Right lobe of liver (tissue), 4 donors: ENCODE results near the gene SULT4A1.

Source experiments
- POLR2A ChIP-seq: fragments of 450-650 bp; IDR thresholded peaks from one replicate; pipeline ENCODE4 v1.6.1; 2017; ENCODE audit warnings: antibody characterized with exemption, mild to moderate bottlenecking
- TF ChIP-seq, protein P1 (sequence below), 4 donors: fragments of 200-600 bp in 3 of 4; fragments of 450-650 bp in 1 of 4; IDR thresholded peaks; one replicate each; pipeline versions ENCODE4 v1.5.1 to v1.8.0; 2016 to 2022; ENCODE audit warnings: antibody characterized with exemption in 4 of 4, mild to moderate bottlenecking in 2 of 4
- donor health status: DM: no; HTN: no; CAD: no.
- donor health status: DM: no; HTN: no; CAD: no.
- donor health status: DM: no; HTN: yes; CAD: no.

DNA sequence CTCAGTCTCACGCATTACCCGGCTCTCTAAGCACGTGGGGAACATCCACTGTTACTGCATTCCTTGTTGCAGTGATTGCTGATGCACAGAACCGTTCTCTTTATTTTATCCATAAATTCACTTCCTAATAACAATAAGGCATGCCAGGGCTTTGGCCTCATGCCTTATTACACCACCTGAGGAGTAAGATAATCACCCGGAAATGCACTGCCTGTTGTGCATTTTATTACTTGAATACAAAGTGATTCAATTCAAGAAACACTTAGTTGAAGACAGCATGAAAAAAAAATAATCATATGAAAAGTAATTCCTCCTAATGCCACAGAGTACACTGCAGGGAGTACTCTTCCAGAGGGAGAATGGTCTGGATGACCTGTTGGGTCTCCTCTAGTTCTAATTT, 69.4 kb downstream of the SULT4A1 start:
- TF ChIP-seq, protein P1, sequence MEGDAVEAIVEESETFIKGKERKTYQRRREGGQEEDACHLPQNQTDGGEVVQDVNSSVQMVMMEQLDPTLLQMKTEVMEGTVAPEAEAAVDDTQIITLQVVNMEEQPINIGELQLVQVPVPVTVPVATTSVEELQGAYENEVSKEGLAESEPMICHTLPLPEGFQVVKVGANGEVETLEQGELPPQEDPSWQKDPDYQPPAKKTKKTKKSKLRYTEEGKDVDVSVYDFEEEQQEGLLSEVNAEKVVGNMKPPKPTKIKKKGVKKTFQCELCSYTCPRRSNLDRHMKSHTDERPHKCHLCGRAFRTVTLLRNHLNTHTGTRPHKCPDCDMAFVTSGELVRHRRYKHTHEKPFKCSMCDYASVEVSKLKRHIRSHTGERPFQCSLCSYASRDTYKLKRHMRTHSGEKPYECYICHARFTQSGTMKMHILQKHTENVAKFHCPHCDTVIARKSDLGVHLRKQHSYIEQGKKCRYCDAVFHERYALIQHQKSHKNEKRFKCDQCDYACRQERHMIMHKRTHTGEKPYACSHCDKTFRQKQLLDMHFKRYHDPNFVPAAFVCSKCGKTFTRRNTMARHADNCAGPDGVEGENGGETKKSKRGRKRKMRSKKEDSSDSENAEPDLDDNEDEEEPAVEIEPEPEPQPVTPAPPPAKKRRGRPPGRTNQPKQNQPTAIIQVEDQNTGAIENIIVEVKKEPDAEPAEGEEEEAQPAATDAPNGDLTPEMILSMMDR (IDR thresholded peaks at IDR 0.05): no peak
- TF ChIP-seq POLR2A: no peak
